Measurements from ENCODE around the gene KLK6.

KLK6 gene

GRCh38 chr19:50969413-50969760 lies at the start of gene KLK6:
Gene KLK6 (minus strand): TSS chr19:50969591. CDS start chr19:50968104, 1,487 bp downstream.
- H3K4me3 ChIP-seq (ENCODE audit: low read depth, low read length), result no peak within 1 kb of the TSS

GRCh38 chr19:51018745-51019543 lies 49.6 kb upstream of the KLK6 start:
- peak overlapping the region; percentile 24 for H3K4me3 ChIP-seq (ENCODE audit: low read depth, low read length)

DNA sequence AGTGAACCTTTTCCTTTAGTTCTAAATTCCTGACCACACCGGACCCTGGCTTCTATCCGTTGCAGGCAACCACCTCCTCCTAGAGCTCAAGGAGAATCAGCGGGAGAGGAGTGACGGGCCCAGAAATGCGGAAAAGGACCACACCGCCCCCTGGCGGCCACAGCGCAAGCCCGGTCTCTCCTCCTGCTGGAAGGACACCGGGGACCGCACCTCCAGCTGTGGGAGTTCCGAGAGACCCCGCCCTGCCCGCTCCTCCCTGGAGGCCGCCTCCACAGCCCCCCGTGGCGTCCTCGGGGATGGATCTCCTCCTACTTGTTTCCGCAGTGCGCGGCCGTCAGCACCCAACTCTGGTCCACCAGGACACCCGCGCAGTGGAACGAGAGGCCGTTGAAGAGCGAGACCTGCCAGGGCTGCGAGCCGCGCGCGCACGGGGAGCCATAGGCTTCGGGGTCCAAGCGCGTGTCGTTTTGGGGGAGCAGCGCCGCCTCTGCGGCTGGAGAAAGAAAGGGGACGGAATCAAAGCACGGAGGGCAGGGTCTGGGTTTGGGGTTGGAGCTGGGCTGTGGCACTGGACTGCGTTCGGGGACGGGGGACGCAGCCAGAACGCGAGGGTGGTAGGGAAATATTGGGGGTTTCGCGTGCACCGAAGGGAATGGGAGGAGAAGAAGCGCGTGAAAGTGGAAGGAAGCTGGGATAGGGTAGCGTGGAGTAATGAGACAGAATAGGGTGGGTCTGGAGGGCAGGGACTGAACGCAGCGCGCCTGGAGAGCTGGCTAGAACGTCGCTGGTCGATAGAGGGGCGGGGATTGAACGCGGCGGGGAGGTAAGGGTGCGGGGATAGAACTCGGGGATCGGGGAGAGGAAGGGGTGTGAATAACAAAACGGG lies 47.6 kb upstream of the KLK6 start:
- peak overlapping the region; percentile 58 for H3K4me3 ChIP-seq (ENCODE audit: low read depth, low read length)

DNA sequence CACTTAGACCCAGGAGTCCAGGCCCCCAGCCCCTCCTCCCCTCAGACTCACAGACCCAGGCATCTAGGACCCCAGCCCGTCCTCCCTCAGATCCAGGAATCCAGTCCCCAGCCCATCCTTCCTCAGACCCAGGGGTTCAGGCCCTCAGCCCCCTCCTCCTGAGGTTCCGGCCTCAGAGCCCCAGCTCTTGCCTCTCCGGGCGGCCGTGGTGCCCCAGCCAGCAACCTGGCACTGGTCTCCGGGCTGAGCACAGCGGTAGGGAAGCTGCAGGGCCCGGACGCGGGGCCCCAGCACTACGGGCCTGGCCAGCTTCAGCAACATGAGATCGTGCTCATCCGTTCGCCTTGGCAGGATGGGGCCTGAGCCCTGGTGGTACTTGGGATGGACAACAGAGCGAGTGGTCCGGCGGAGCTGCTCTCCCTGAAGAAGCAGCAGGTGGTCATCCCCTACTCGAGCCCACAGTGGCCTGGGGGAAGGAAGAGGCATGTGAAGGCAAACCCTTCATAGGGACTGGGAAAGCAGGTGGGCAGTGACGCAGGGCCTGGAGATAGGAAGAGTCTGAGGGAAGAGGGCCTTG lies 46.4 kb upstream of the KLK6 start:
- H3K4me3 ChIP-seq (ENCODE audit: low read depth, low read length), result no peak overlapping the region

- H3K4me3 ChIP-seq (ENCODE audit: low read depth, low read length), result no peak overlapping the region
These were observed 44.9 kb upstream of the KLK6 start for GRCh38 chr19:51014242-51014641.

DNA sequence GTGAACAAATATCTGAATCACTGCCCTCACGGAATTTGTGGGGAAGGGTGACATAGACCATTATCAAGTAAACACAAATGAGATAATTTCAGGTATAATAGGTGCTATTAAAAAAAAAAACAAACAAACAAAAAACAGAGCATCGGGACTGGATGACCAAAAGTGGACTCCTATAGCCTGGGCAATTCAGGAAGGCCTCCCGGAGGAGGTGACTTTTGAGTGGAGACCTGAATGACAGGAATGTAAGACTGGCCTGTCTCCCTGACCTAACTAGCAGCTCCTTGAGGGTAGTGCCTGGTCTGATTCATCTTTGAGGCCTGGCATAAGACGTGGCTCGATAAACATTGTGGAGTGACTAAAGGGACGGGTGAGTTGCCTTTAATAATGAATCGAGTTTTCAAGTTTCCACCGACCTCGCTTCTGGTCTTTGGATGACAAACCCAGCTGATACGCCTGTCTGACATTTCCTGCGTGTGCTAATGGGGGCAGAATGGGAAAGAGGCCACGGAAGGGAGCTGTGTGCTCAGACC lies 43.3 kb upstream of the KLK6 start:
- no peak overlapping the region for H3K4me3 ChIP-seq (ENCODE audit: low read depth, low read length)

DNA sequence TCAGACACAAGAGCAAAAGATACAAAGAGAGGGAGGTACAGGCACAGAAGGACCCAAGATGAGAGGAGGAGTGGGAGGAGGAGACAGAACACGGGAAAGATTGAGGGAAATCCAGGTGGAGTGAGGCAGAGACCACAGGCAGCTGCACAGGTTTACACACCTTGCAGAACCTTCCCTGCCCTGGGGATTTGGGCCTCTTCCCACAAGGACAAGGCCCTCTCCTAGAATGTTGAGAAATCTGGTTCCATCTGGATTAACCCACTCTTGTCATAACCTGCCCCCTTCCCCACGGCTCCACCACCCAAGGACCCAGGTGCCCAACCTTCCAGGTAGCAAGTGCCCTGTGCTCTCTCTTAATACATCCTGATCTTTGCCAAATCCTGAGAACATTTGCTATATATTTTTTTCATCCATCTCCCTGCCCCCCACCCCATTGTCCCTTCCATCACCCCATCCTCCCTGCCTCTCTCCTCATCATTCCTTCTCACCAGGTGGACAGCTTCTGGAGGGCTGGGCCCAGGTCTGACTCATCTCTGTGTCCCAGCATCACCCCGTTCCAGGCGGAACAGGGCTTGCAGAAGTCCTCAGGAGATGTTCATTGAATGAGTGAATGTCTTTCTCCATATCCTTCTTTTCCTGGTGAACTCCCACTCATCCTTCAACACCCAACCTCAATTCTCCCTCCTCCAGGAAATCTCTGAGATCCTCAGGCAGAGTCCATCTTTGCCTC lies 40.8 kb upstream of the KLK6 start:
- no peak overlapping the region for H3K4me3 ChIP-seq (ENCODE audit: low read depth, low read length)

- H3K4me3 ChIP-seq (ENCODE audit: low read depth, low read length), result no peak overlapping the region
These were observed 39.9 kb upstream of the KLK6 start for GRCh38 chr19:51009061-51009891.

DNA sequence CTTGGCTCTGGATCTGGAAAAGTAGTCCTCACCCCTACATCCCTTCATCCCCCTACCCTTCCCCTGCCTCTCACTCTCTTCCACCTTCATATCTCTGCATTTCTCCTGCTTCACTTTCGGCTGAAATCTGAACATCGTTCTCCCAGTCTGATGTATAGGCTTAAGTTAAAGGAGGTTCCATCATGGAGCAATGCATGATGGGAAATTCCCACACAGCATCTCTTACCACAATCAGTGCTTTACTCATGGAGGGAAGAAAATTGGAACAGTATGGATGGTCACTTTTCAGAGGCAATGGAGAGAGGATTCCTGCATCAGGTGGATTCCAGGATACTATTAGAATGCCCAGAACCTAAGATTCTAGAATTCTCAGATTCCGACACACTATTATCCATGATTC lies 38.1 kb upstream of the KLK6 start:
- no peak overlapping the region for H3K4me3 ChIP-seq (ENCODE audit: low read depth, low read length)

DNA sequence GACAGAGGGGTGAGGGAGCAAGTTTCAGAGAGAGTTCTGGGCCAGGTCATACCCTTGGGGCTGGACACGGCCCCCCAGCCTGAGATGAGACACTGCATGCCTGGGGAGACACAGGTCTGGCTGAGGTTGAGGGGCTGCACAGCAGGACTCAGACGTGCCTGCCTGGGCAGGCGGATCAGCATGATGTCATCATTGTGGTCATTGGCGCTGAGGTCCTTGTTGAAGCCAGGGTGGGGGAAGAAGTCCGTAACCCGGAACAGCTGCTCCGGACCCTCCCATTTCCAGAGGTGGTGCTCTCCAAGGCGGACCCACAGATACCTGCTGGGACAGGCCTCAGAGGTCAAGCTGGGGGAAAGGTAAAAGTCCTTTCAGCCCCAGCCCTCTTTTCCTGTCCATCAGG lies 37.0 kb upstream of the KLK6 start:
- H3K4me3 ChIP-seq (ENCODE audit: low read depth, low read length), result no peak overlapping the region

- no peak overlapping the region for H3K4me3 ChIP-seq (ENCODE audit: low read depth, low read length)
These were observed 35.9 kb upstream of the KLK6 start for GRCh38 chr19:51005248-51005647.

- no peak overlapping the region for H3K4me3 ChIP-seq (ENCODE audit: low read depth, low read length)
These were observed 33.9 kb upstream of the KLK6 start for GRCh38 chr19:51003316-51003715.

DNA sequence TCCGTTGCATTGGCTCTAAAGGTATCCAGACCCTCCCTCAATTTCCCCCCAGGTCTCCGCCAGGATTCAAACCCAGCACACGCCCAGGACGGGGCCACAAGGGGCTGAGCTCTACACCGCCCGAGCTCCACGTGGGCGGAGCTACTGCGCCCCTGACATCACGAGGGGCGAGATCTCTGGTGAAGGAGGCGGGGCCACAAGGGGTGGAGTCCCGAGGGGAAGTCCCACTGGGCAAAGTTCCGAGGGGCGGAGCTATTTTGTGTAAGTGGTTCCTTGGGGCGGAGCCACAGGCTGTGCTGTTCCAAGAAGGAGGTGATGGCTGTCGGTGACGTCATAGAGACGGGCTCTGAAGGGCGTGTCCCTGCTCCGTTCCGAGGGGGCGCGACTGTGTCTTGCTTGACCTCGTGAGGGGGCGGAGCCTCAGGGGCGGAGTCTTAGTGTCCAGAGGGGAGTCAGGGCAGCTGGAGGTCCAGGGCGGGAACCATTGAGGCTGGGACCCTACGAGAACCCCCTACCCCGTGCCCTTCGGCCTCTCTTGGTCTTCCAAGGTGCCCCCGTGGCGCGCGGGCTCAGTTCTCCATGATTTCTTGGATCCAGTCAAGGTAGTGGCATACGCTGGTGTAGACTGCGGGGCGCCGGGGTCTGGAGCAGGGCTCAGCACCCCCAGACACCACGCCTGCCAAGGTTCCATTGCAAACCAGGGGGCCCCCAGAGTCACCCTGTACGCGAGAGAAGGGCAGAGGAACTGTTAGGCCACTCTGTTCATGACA lies 33.3 kb upstream of the KLK6 start:
- peak overlapping the region; percentile 24 for H3K4me3 ChIP-seq (ENCODE audit: low read depth, low read length)

DNA sequence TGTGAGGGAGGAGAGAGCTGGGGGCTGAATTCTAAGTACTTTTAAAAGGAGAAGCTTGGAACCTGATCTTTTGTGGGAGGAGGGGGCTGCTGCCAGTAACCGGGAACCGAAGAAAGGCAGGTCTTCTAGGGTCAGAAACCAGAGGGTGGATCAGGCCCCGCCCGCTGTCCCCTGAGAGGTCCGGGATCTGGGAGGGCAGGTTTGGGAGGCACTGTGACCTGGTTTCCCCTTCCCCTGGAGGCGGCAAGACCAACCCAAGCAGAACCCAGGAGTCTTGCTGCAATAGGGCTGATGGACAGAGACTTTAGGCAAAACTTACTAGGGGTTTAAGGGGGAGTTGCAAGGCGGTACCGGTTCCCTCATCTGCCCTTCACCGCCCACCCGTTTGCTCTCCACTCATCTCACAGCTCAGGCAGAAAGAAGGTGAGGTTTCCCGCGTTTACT lies 32.7 kb upstream of the KLK6 start:
- peak overlapping the region; percentile 24 for H3K4me3 ChIP-seq (ENCODE audit: low read depth, low read length)

DNA sequence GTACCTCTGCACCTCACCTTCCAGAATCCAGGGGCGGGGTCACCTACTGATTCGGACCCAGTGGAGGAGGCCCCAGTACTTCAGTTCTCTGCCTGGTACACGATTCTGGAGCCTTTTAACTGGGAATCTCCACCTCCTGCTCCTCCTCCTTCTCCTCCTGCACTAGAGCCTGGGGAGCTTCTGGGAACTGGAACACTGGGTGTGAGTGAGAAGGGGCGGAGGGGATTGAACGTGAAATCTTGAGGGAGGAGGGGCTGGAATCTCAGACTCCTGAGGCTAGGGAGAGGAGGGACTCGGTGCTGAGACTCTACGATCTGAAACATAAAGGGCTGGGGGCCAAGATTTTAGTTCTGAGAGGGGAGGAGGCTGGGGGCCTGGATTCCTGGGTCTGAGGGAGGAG lies 32.1 kb upstream of the KLK6 start, which contains the start of gene KLK8:
Gene KLK8, minus strand, starts transcription at position 90 of the 400 bp plus-strand sequence. CDS start 437 bp downstream, outside the sequence.
- peak within 1 kb of the TSS; percentile 24 for H3K4me3 ChIP-seq (ENCODE audit: low read depth, low read length)

GRCh38 chr19:51000981-51001380 lies 31.6 kb upstream of the KLK6 start:
- H3K4me3 ChIP-seq (ENCODE audit: low read depth, low read length), result peak overlapping the region; percentile 17

DNA sequence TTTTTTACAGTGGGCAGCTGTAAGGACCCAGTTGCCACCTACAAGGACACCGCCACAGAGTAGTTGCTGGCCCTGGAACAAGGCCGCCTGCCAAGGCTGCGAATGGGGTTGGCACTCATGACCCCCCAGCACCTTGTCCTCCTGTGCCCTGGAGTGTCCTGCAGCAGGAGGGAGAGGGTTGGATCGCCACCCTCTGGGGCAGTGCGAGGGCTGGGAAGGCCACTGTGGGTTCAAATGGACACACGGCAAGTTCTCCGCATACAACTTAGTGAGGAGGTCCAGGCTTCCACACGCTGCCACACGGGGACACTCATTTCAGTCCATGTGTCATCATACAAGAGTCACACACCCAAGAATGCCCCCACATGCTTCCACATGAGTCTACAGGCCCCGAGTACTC lies 31.0 kb upstream of the KLK6 start:
- no peak overlapping the region for H3K4me3 ChIP-seq (ENCODE audit: low read depth, low read length)

DNA sequence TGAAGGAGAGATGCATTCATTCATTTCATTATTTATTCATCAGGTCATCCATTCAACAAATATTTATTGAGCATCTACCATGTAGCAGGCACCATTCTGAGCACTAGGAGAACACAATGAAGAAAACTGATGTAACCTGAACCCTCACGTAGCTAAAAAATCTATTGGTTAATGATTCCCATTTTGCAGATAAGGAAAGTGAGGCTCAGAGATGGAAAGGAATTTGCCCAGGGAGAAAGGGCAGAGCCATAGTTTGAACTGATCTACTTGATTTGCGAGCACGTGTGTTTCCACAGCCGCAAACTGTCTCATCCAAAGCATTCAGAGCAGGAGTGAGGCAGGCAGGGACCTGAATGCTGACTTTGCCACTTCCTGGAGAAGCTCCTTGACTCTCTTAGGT lies 29.3 kb upstream of the KLK6 start:
- H3K4me3 ChIP-seq (ENCODE audit: low read depth, low read length), result no peak overlapping the region

DNA sequence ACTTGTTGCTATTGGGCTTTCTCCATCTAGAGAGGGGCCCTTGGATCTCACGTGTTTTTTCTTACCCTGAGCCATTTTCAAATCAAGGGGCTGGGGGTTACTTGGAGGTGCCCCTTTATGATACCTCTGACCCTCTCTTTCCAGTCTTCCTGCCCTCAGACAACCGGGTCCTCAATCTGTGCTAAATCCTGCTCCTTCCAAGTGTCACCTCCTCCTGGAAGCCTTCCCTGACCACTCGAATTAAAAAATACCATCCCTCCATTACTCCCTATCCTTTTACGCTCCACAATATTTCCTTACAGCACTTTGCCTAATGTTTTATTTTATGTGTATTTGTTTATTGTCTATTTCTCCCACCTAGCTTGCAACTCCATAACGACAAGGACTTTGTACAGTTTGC lies 28.7 kb upstream of the KLK6 start:
- H3K4me3 ChIP-seq (ENCODE audit: low read depth, low read length), result no peak overlapping the region

All from iPS-11a (cell line).